Measurements from ENCODE around the gene RUFY4.

RUFY4 gene

GRCh38 chr2:218027426-218028188 lies 41.4 kb upstream of the RUFY4 start:
- DNase-seq: no peak
- no peak for TF ChIP-seq POLR2A (IDR thresholded peaks at IDR 0.05; ENCODE audit: low read length)
- TF ChIP-seq GATA1 (IDR thresholded peaks at IDR 0.05; ENCODE audit: low read depth, low read length): no peak

GRCh38 chr2:218028189-218028495 lies 40.9 kb upstream of the RUFY4 start:
- TF ChIP-seq POLR2A (IDR thresholded peaks at IDR 0.05; ENCODE audit: low read length) (no peak), GATA1 (IDR thresholded peaks at IDR 0.05; ENCODE audit: low read depth, low read length) (no peak)

GRCh38 chr2:218028562-218029348 lies 40.3 kb upstream of the RUFY4 start:
- no peak for DNase-seq

More at GRCh38 chr2:218028189-218028495, 40.9 kb upstream of the RUFY4 start:
- DNase-seq: no peak

GRCh38 chr2:218029366-218030360 lies 39.4 kb upstream of the RUFY4 start:
- no peak for TF ChIP-seq POLR2A (IDR thresholded peaks at IDR 0.05; ENCODE audit: low read length)
- TF ChIP-seq GATA1 (IDR thresholded peaks at IDR 0.05; ENCODE audit: low read depth, low read length): no peak
- no peak for DNase-seq

More at GRCh38 chr2:218028562-218029348, 40.3 kb upstream of the RUFY4 start:
- no peak for TF ChIP-seq GATA1 (IDR thresholded peaks at IDR 0.05; ENCODE audit: low read depth, low read length)

- no peak for DNase-seq
- no peak for TF ChIP-seq POLR2A (IDR thresholded peaks at IDR 0.05; ENCODE audit: low read length)
- no peak for TF ChIP-seq GATA1 (IDR thresholded peaks at IDR 0.05; ENCODE audit: low read depth, low read length)
Measured at GRCh38 chr2:218030409-218031195, 38.5 kb upstream of the RUFY4 start.

GRCh38 chr2:218031261-218031660 lies 37.8 kb upstream of the RUFY4 start:
- DNase-seq: no peak
- TF ChIP-seq POLR2A (IDR thresholded peaks at IDR 0.05; ENCODE audit: low read length): no peak
- no peak for TF ChIP-seq GATA1 (IDR thresholded peaks at IDR 0.05; ENCODE audit: low read depth, low read length)

GRCh38 chr2:218031771-218032257 lies 37.2 kb upstream of the RUFY4 start:
- TF ChIP-seq GATA1 (IDR thresholded peaks at IDR 0.05; ENCODE audit: low read depth, low read length) (no peak), POLR2A (IDR thresholded peaks at IDR 0.05; ENCODE audit: low read length) (no peak)
- DNase-seq: no peak

GRCh38 chr2:218032336-218033171 lies 36.5 kb upstream of the RUFY4 start:
- DNase-seq: no peak
- TF ChIP-seq GATA1 (IDR thresholded peaks at IDR 0.05; ENCODE audit: low read depth, low read length) (no peak), POLR2A (IDR thresholded peaks at IDR 0.05; ENCODE audit: low read length) (no peak)

- DNase-seq: no peak
- TF ChIP-seq POLR2A (IDR thresholded peaks at IDR 0.05; ENCODE audit: low read length) (no peak), GATA1 (IDR thresholded peaks at IDR 0.05; ENCODE audit: low read depth, low read length) (no peak)
Measured at GRCh38 chr2:218033208-218033589, 35.9 kb upstream of the RUFY4 start.

GRCh38 chr2:218033590-218034496 lies 35.2 kb upstream of the RUFY4 start:
- DNase-seq: no peak
- TF ChIP-seq POLR2A (IDR thresholded peaks at IDR 0.05; ENCODE audit: low read length) (no peak), GATA1 (IDR thresholded peaks at IDR 0.05; ENCODE audit: low read depth, low read length) (no peak)

- peak; percentile 25 to 48 for DNase-seq
Measured at GRCh38 chr2:218034497-218035213, 34.4 kb upstream of the RUFY4 start.

All from erythroblast (primary cell).